ENCODE measurements around the gene SH3BP2.

The SH3BP2 gene

DNA sequence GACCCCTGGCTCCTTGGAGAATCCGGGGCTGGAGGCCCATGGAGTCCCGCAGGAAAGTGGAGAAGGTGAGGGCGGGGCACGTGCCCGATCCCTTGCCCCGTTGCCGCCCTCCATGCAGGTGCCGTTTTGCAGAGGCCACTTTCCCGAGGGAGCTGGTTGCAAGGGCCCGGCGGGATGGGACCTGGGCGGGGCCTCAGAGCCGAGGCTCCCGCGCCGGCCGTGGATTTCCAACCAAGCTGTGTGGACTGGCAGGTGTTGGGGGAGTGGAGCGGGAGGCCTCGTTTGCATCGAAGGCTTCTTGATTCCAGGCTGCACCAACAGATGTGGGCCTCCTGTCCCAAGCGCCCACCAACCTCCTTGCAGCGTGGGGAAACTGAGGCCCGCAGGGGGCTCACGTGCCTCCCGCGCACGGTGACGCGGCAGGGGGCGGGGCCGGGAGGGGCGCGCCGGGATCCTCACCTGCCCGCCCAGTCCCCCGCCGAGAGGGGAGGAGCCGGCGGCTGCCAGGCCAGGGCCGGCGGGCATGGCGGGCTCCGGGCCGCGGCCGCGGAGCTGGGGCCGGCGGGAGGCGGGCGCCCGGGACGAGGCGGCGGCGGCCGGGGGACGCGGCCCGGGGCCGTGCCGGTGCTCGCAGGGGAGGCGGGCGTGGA, 24.9 kb downstream of the SH3BP2 start:
- DNase-seq (ENCODE audit: extremely low read depth in 1 of 2, low read depth in 1 of 2): no peak

DNA sequence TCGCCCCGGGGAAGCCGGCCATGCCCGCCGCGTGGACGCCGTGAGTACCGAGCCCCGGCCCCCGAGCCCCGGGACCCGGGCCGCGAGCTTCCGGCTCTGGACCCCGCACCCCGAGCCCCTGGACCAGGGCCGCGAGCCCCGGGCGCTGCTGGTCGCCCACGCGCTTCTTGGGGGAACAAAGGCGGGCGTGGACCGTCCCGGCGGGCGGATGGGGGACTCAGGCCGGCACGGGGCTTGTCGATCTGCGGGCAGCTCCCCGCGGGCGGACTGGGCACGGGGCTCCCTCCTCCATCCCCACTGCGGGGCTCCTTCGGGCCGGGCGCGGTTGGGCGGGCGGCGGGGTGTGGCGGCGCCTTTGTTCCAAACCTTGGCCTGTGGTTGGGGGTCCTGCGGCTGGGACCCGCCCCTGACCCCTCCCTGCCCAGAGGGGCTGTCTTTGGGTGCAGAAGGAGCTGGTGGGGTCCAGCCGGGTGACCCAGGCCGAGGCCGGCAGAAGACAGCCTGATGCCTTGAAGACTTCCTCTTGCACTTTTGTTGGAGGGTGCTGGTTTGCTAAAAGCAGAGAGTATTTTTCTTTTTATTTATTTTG, 25.6 kb downstream of the SH3BP2 start:
- DNase-seq (ENCODE audit: extremely low read depth in 1 of 2, low read depth in 1 of 2): no peak

DNA sequence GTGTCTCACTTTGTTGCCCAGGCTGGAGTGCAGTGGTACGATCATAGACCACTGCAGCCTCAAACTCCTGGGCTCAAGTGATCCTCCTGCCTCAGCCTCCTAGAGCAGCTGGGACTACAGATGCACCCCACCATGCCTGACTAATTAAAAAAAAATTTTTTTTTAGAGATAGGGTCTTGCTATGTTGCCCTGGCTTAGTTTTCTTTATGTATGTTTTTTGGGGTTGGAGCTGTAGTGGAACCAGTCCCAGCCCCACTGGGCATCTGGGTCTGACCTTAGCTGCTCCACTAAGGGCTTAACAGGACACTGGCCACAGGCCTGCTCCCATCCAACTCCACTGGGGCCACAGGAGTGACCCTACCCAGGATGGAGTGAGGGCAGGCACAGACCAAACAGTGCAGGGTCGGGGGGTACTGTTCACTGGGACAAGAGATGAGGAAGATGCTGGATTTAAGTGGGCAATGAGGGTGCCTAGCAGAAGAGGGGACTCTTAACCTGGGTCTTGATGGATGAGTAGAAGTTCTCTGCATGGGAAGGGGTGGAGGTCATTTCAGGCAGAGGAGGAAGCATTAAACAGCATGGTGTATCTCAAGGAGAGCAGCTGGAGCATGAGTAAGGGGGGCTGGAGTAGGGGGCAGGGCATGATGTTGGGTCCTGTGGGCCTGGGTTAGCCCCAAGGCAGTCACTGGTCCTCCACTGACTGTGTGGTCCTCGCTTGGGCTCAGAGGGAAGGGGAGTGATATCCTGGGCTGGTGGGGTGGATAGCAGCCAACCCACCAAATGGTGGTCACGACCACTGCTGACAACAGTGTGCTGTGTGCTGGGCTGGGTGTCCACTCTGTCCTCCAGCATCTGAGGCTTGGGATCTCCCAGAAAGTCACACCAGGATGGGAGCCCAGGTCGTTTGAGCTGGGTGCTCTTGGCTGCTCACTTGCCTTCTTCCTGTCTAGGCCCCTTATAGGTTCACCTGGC, 26.6 kb downstream of the SH3BP2 start:
- DNase-seq (ENCODE audit: extremely low read depth in 1 of 2, low read depth in 1 of 2): no peak

DNA sequence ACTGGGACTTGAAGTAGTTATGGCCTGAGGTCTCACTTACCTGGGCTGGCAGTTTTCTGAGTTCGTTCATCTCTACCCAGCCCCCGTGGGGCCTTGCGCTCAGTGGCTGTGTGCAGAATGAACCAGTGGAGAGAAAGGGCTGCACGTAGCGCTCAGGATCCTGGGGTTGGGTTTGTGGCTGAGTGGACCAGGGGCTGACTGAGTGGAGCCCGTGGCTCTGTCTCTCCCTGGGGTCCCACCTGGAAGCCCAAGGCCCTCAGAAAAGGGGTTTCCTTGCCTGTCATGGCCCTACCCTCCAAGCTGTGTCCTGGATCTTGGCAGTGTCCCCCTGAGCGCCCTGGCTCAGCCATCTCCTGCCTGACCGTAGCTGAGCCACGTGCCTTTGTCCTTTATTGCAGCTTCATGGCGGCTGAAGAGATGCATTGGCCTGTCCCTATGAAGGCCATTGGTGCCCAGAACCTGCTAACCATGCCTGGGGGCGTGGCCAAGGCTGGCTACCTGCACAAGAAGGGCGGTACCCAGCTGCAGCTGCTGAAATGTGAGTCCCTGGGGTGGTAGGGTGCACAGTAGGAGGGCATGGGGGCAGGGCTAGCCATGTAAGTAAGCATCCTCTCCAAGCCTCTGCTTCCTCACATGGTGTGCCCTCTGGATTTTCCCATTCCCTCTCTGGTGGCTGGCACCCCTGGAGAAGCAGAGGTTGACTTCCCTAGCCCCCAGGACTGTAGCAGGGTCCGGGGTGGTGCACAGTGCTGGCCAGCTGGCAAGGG, 27.5 kb downstream of the SH3BP2 start:
- DNase-seq (ENCODE audit: extremely low read depth in 1 of 2, low read depth in 1 of 2): no peak

DNA sequence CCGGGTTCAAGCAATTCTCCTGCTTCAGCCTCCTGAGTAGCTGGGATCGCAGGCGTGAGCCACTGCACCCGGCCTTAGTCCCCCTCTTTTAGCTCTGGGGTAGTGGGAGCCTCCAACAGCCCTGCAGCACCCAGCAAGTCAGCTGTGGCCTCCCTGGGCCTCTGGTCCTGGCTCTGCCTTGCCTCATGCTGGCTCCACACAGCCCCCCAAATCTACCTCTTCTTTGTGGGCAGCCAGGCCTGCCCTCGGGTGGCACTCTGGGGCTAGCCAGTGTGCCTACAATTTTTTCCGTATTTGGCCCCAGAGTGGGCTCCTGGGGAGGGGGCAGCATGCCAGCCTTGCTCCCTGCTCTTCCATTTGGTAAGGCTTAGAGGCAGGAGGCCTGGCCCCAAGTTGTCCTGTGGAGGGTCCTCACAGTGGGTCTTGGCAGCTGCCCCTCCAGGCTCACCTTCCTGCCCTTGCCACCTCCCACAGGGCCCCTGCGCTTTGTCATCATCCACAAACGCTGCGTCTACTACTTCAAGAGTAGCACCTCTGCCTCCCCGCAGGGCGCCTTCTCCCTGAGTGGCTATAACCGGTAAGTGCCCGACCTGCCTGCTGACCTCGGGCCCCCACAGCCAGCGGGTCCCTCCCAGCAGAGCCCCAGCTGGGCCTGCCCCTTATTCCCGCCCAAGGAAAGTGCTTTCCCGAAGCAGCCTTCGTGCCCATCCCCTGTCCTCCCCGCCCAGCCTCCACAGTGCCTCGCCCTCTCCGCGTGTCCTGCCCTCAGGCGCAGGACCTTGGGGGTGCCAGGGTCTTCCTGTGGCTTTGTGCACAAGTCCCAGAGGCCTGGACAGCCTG, 29.8 kb downstream of the SH3BP2 start:
- no peak for DNase-seq (ENCODE audit: extremely low read depth in 1 of 2, low read depth in 1 of 2)

DNA sequence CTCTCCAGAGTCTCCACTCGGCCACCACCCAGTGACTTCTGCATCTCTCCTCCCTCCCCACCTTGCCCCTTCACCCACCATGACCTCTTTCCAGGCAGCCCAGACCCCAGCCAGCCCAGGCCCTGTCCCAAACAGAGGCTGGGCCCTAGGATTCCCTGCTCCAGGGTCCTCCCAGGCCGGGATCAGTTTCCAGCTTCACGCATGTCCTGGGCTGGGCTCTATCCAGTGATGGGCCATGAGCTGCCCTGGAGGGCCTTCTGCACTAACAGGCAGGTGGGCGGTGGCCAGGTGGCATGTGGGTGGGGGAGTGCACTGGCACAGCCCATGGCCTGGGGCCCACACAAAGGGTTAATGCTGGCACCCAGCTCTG, 30.4 kb downstream of the SH3BP2 start:
- no peak for DNase-seq (ENCODE audit: extremely low read depth in 1 of 2, low read depth in 1 of 2)

DNA sequence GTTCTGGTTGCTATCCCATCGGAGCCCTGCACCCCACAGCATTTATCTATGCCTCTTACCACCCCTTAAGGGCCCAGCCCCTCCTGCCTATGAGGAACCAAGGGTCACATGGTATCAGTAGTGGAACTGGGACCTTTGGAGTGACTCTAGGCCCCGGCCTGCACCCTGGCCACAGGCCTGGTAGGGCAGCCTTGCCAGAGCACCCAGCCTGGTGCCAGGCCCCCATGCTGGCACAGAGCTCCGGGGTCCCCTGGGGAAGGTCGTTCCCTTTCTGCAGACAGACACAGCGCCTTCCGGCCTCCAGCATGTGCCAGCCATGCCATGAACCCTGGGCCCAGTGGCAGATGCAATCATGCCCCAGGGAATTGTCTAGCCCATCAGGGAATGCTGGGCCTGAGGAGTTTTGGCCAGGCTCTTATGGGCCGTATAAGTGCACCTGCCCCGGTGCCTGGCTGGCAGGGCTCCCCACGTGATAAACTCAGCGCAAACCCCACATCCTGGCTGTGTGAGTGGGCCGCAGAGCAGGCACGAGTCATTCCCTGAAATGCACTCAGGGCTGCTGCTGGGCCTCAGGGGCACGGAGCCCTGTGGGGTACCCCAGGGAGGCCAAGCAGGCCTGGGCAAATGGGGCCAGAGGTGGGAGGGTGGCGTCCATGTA, 30.9 kb downstream of the SH3BP2 start:
- DNase-seq (ENCODE audit: extremely low read depth in 1 of 2, low read depth in 1 of 2): no peak

DNA sequence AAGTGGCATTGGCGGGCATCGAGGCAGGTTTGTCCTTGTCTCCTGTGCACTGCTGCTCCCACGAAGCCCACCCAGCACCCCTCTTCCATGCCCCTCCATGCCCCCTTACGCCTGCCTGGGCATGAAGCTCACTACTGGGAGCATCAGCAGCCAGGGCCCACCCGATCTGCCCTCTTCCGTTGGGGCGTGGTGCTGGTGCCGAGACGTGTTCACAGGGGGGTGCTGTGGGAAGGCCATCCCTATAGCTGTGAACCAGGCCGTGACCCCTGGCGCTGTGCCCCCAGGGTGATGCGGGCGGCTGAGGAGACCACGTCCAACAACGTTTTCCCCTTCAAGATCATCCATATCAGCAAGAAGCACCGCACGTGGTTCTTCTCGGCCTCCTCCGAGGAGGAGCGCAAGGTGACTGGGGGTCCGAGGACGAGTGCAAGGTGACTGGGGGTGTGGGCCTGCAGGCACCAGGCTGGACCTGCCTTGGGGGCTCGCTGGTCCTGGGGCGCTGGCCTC, 31.5 kb downstream of the SH3BP2 start:
- no peak for DNase-seq (ENCODE audit: extremely low read depth in 1 of 2, low read depth in 1 of 2)

DNA sequence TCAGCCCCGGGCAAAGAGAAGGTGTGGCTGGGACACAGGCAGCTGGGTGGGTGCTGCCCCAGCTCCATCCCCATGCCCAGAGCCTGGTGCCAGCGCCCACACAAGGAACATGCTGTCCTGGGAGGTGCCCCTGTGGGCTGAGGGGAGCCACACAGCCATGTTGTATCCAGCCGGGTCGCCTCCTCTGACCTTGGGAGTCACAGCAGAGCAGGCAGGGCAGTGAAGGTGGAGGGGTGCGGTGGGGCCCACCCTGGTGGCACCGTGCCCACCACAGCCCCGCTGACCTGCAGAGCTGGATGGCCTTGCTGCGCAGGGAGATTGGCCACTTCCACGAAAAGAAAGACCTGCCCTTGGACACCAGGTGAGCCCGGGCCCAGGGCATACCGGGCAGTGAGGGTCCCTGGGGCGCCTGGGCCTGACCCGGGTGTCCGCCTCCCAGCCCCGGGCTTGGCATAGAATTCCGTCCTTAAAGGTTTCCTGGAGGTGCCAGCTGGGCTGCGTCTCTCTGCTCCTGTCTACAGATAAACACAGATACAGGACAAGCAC, 32.0 kb downstream of the SH3BP2 start:
- DNase-seq (ENCODE audit: extremely low read depth in 1 of 2, low read depth in 1 of 2): no peak

DNA sequence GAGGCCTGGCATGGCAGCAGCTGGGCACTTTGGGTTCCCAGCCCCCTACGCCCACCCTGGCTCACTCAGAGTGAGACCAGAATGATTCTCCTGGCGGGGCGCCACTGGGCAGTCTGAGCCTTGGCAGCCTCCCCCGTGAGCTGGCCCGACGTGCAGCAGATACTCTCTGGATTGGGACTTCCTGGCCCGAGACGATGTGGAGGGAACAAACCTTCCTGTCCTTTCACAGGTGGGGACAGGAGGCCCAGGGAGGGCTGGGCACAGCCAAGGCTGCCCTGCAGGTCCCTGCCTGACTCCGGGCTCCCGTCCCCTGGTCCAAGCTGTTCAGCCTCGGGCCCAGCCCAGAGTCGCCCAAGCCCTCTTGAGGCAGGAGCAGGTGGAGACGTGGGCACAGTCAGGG, 32.9 kb downstream of the SH3BP2 start:
- no peak for DNase-seq (ENCODE audit: extremely low read depth in 1 of 2, low read depth in 1 of 2)

DNA sequence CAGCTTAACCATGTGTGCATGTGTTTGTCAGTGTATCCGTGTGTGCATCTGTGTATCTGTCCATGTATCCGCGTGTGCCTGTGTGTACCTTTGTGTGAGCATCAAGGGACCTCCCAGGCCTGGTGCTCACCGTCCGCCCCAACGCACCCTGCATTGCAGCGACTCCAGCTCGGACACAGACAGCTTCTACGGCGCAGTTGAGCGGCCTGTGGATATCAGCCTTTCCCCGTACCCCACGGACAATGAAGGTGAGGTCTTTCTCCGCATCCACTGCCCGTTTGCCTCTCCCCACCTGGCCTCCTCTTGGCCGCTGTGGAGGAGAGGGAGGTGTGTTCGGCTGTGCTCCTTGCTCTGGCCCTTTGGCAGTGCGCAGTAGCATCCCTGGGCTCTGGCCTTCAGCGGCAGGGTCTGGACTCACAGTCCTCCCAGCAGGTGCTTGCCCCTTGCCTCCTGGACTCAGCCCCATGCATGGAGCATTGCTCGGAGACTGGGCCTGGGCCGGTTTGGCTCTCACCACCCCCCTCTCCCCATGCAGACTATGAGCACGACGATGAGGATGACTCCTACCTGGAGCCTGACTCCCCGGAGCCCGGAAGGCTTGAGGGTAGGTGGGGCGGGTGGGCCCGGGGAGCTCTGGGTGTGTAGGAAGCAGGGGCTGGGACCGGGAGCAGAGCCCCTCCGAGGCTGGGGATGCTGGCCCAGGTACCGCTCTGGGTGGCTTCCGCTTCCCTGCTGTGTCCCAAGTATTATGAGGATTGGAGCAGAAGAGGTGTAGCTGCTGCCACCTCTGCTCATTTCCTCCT, 34.4 kb downstream of the SH3BP2 start:
- no peak for DNase-seq (ENCODE audit: extremely low read depth in 1 of 2, low read depth in 1 of 2)

DNA sequence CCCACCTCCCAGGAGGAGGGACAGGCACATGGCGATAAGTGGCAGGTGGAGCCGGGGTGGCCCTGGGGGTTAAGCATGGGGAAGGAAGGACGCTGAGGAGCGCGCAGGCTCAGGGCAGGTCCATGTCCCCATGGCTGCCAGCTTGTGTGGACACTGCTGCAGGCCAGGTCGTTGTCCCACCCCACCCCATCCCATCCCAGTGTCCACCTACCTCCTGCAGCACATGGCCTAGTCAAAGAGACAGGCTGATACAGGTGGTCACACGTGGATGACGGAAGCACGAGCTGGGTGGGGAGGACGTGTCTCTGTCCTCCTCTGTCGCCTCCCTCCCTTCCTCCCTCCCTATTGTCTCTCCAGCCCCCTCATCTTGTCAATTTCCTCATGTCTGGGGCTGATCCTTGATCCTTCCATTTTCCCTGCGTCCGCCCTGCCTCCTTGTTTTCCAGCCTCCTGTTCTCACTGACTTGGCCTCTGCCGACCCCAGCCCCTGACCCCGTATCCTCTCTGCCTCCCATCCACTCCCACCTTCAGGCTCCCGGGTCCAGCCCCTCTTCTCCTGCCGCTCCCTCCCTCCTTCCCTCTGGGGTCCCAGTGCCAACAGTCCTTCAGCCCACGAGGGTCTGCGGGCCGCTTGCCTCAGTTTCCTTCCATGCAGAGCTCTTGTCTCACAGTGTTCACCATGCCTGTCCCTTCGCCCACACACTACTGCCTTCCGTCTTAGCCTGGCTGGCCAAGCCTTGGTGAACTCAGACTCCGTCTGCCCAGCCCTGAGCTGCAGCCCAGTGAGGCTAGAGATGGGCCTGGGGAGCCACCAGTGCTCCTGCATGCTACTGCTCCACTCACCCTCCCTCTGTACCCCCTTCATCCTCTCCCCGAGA, 35.2 kb downstream of the SH3BP2 start:
- DNase-seq (ENCODE audit: extremely low read depth in 1 of 2, low read depth in 1 of 2): no peak

DNA sequence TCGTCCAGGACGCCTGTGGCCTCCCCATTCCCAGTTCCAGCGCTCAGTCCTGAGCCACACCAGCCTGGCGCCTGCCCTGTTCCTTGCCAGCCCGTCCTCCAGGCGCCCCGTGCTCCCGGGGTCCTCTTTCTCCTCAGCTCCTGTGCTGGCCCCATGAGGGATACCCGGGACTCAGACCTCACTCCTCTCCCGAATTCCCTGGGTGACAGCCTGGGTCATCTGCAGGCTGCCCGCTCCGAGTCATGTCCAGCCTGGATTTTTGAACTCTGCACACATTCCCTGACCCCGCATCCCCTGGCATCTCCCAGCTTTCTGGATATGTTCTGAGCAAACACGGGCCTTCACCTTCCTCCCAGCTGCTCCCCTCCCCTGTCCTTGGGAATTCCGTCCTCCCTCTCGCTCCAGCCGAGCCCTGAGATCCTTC, 35.9 kb downstream of the SH3BP2 start:
- DNase-seq (ENCODE audit: extremely low read depth in 1 of 2, low read depth in 1 of 2): no peak

DNA sequence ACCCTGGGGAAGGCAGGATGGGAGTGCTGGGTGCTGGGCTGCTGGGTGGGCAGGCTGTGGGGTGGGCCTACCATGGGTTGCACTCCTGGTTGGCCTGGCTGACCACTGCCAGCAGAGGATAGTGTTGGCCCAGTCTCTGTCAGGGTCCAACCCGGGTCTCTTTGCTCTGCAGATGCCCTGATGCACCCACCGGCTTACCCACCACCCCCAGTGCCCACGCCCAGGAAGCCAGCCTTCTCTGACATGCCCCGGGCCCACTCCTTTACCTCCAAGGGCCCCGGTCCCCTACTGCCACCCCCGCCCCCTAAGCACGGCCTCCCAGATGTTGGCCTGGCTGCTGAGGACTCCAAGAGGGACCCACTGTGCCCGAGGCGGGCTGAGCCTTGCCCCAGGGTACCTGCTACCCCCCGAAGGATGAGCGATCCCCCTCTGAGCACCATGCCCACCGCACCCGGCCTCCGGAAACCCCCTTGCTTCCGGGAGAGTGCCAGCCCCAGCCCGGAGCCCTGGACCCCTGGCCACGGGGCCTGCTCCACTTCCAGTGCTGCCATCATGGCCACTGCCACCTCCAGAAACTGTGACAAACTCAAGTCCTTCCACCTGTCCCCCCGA, 36.5 kb downstream of the SH3BP2 start:
- DNase-seq (ENCODE audit: extremely low read depth in 1 of 2, low read depth in 1 of 2): no peak

DNA sequence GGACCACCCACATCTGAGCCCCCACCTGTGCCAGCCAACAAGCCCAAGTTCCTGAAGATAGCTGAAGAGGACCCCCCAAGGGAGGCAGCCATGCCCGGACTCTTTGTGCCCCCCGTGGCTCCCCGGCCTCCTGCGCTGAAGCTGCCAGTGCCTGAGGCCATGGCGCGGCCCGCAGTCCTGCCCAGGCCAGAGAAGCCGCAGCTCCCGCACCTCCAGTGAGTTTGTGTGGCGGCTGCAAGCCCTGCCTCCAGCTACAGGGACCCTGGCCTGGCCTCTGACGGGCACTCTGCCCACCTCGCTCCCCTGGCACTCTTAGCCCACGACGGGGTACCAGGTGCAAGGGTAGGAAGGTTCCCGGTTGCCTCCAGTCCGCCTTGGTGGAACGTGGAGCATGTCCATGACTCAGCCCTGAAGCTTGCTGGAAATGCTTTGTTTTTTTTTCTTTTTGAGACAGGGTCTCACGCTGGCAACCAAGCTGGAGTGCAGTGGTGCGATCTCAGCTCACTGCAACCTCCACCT, 37.1 kb downstream of the SH3BP2 start:
- no peak for DNase-seq (ENCODE audit: extremely low read depth in 1 of 2, low read depth in 1 of 2)

DNA sequence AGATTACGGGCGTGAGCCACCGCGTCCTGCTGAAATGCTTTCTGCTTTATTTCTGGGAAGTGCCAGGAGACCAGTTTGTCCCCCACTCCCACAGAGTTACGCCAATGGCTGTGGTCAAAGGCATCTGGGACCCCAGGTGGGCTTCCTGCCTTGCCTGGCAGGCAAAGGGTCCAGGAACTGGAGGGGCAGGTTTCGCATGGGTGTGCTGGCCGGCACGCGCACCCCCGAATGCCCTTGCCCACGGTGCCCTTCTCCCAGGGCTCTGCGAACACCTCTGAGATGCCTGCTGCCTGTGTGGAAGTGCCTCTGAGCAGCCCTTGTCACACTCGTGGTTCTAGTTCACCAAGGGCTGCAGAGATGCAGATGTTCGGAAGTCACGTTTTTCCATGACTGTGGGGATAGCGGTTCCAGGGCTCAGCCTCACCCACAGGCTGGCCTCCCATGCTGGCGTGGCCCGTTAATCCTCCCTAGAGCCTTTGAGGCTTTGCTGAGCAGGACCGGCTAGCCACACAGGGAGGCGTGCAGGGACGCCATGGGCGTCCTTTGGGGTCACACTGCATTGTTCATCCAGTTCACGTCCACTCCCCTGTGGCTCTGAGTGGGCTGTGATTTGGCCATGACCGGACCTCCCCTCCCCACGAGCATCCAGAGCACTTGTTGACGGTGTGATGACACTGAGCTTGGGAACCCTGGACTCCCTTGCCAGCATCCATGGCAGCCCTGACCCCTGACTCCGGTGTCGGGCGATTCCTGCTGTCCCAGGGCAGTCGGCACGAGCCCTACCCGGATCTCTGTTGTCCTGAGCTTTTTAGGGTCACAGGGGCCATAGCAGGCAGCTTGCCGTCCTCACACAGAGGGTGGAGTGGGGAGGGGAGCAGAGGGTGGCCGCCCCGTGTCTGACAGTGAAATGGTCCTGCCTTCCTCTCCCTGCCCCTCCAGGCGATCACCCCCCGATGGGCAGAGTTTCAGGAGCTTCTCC, 38.0 kb downstream of the SH3BP2 start:
- no peak for DNase-seq (ENCODE audit: extremely low read depth in 1 of 2, low read depth in 1 of 2)

Measured in stimulated activated CD8-positive, alpha-beta memory T cell treated with anti-CD3 and anti-CD28 coated beads, Interleukin-7, amount 100 ng/mL, for 48 hours (primary cell).